Aorta (tissue), 5 donors: ENCODE measurements around the gene IQSEC2. TPM values are rescaled to one million over a fixed set of nuclear protein-coding genes. Genes with fewer than 3 reads are reported as not detected.

Source experiments
- ATAC-seq: fragments of 200-7000 bp; cut with Tn5 transposase; one replicate; pipeline ENCODE4 v1.9.1; 2022; ENCODE audit warnings: moderate library complexity; ENCODE audit not compliant: low FRiP score
- DNase-seq, 2 donors: peaks; one replicate each; pipeline ENCODE4 v3.0.0-alpha.2; 2020
- H3K27ac ChIP-seq, 2 donors: one replicate each; pipeline ENCODE4 v1.5.1; 2013; ENCODE audit warnings: low read length in 2 of 2, mild to moderate bottlenecking in 2 of 2, moderate library complexity in 2 of 2, control low read depth in 1 of 2, inconsistent platforms in 1 of 2, low read depth in 1 of 2
- H3K27me3 ChIP-seq, 2 donors: one replicate each; pipeline ENCODE4 v1.6.1; 2013; ENCODE audit warnings: control low read depth in 1 of 2, low read length in 1 of 2, mild to moderate bottlenecking in 1 of 2, moderate library complexity in 1 of 2; ENCODE audit not compliant: insufficient read depth in 2 of 2, control insufficient read depth in 1 of 2
- H3K36me3 ChIP-seq, 2 donors: one replicate each; pipeline ENCODE4 v1.6.1; 2013; ENCODE audit warnings: control low read depth in 1 of 2, low read length in 1 of 2, mild to moderate bottlenecking in 1 of 2; ENCODE audit not compliant: insufficient read depth in 2 of 2, control insufficient read depth in 1 of 2
- H3K4me1 ChIP-seq, 2 donors: one replicate each; pipeline ENCODE4 v1.6.1; 2013; ENCODE audit warnings: low read length in 2 of 2, control low read depth in 1 of 2, mild to moderate bottlenecking in 1 of 2, moderate library complexity in 1 of 2; ENCODE audit not compliant: insufficient read depth in 2 of 2, control insufficient read depth in 1 of 2
- H3K4me3 ChIP-seq, 2 donors: one replicate each; pipeline ENCODE4 v1.5.1; 2013; ENCODE audit warnings: low read length in 2 of 2, control low read depth in 1 of 2, mild to moderate bottlenecking in 1 of 2
- H3K9me3 ChIP-seq: one replicate; pipeline ENCODE4 v1.6.1; 2013; ENCODE audit warnings: mild to moderate bottlenecking, low read length; ENCODE audit not compliant: control insufficient read depth
- WGBS, 2 donors: extraction: QIAGEN DNeasy Blood & Tissue Kit; methylation state at CpG; one replicate each; pipeline ENCODE4 v1.1.7; 2013; 5-methylcytosine and 5-hydroxymethylcytosine counted together
- intact Hi-C, 2 donors: fragments of 100-400 bp; cut with DNase I; formaldehyde crosslinking; loops; one replicate each; pipeline versions ENCODE4 v1.14.2 to v1.15.0; 2022
- long read RNA-seq, 2 donors: library from polyadenylated mRNA; unstranded; transcript quantifications; one replicate each; pipeline ENCODE4 v2.0.0, GENCODE V29; 2020 to 2021
- polyA plus RNA-seq, 2 donors: library from polyadenylated mRNA; stranded (reverse); fragments of 200-250 nt; gene quantifications; one replicate each; pipeline ENCODE4 v1.2.3, GENCODE V29; 2013
- total RNA-seq, 2 donors: library from RNA; stranded (reverse); fragmentation: NEBNext Ultra II Directional; extraction: Animal tissue kit (Norgen Biotek cat#: 25700); gene quantifications; one replicate each; pipeline ENCODE4 v1.2.1, GENCODE V29; 2021
- donor health status: healthy with polysubstance abuse.
- donor health status: Bipolar disorder and iron deficiency.
- donor health status: DM: no; HTN: no; CAD: no.
- donor health status: DM: no; HTN: no; CAD: no.
- donor health status: DM: yes; HTN: yes; CAD: no.

Gene IQSEC2
- 10 to 100 TPM; 17.1 to 27.4 TPM for total RNA-seq
- 10 to 100 TPM; 15.2 to 15.4 TPM for polyA plus RNA-seq
- long read RNA-seq, donor 1, partial matches to known transcripts: 0 of 7 reads
- long read RNA-seq, donor 1, other reads (novel, unspliced or antisense): 6 of 7 reads
- long read RNA-seq, donor 2, partial matches to known transcripts: 1 of 6 reads
- long read RNA-seq, donor 2, other reads (novel, unspliced or antisense): 3 of 6 reads

- Histone ChIP-seq H3K9me3 (no peaks in the 10 kb centered on the region), H3K4me3 (peak within 1 kb of the TSS; percentile 52 to 57), H3K27me3 (no peaks in the 10 kb centered on the region), H3K36me3 (no peaks in the 10 kb centered on the region), H3K27ac (peak within 1 kb of the TSS; percentile 74 to 98), H3K4me1 (no peaks in the 10 kb centered on the region)
- WGBS, 2 donors: 1 to 5% methylated on average over 9 of the region's 9 CpGs
- DNase-seq (peak; percentile 92 to 95), ATAC-seq (peak; percentile 86)
- intact Hi-C loops: no loop called here
Observed at GRCh38 chrX:53281321-53281822, at the start of gene IQSEC2. Gene IQSEC2 (minus strand): TSS chrX:53281584.

DNA sequence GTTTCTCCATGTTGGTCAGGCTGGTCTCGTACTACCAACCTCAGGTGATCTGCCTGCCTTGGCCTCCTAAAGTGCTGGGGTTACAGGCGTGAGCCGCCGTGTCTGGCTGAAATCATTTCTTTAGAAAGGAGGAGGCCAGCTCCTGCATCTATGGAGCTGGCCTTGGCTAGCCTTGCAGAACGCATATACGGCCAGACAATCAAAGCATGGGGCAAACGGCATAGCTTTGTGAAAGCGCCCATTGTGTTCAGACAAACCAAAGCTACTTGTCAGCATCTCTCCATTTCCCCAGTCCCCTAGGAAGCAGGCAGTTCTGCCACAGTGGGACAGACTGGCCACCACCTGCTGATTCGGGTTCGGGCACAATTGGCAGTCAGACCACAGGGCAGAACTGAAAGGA is 48.9 kb upstream of the IQSEC2 start:
- H3K9me3 ChIP-seq: no peaks in the 10 kb centered on the region
- intact Hi-C loops: loop anchor here in 1 of 2 donors (2.0 kb wide), 1 partner anchor 46 kb away; no protein-coding TSS in a partner anchor
- no peak for DNase-seq
- no peak overlapping the region for H3K27ac ChIP-seq
- ATAC-seq: no peak
- 85 to 87% methylated on average over 10 of the region's 10 CpGs for WGBS, 2 donors
- no peaks in the 10 kb centered on the region for H3K27me3 ChIP-seq
- no peak overlapping the region for H3K4me3 ChIP-seq
- no peaks in the 10 kb centered on the region for H3K4me1 ChIP-seq
- no peaks in the 10 kb centered on the region for H3K36me3 ChIP-seq

DNA sequence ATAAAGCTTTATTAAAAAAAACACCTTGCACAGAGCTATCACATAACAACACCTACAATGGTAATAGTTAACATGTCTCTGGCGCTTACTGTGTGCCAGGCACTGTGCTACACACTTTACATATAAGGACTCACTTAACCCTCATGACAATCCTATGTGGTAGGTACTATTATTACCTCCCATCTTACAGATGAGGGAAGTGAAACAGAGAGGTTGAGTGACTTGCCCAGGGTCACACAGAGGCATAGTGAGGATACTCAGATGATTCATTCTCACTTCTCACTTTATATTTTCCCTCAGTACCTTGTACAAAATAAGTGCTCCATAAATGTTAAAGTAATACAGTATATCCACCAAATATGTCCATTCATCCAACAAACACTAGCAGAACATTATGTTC is 43.4 kb upstream of the IQSEC2 start:
- Histone ChIP-seq H3K27ac (no peak overlapping the region), H3K9me3 (no peaks in the 10 kb centered on the region), H3K36me3 (no peaks in the 10 kb centered on the region), H3K4me3 (no peak overlapping the region), H3K27me3 (no peaks in the 10 kb centered on the region), H3K4me1 (no peaks in the 10 kb centered on the region)
- ATAC-seq (no peak), DNase-seq (no peak)
- intact Hi-C loops: no loop called here
- 81 to 98% methylated on average over 1 of the region's 1 CpG for WGBS, 2 donors

DNA sequence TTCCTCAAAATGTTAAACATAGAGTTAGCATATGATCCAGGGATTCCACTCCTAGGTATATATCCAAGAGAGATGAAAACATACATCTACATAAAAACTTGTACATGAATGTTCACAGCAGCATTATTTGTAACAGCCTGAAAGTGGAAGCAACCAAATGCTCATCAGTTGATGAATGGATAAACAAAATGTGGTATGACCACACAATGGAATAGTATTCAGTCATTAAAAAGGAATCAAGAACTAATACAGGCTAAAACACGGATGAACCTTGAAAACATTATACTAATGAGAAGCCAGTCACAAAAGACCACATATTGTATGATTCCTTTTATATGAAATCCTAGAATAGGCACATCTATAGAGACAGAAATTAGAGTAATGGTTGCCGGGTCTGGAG is 42.7 kb upstream of the IQSEC2 start:
- no peak overlapping the region for H3K4me3 ChIP-seq
- no peaks in the 10 kb centered on the region for H3K9me3 ChIP-seq
- no peak for DNase-seq
- no peak for ATAC-seq
- no peaks in the 10 kb centered on the region for H3K27me3 ChIP-seq
- WGBS, 2 donors: 90 to 93% methylated on average over 2 of the region's 2 CpGs
- H3K27ac ChIP-seq: no peak overlapping the region
- intact Hi-C loops: no loop called here
- no peaks in the 10 kb centered on the region for H3K36me3 ChIP-seq
- H3K4me1 ChIP-seq: no peaks in the 10 kb centered on the region

GRCh38 chrX:53323196-53323595 is 41.8 kb upstream of the IQSEC2 start:
- DNase-seq: no peak
- Histone ChIP-seq H3K4me3 (no peak overlapping the region), H3K27me3 (no peaks in the 10 kb centered on the region), H3K27ac (no peak overlapping the region), H3K9me3 (no peaks in the 10 kb centered on the region), H3K4me1 (no peaks in the 10 kb centered on the region), H3K36me3 (no peaks in the 10 kb centered on the region)
- intact Hi-C loops: no loop called here
- ATAC-seq: no peak
- 19 to 24% methylated on average over 5 of the region's 5 CpGs for WGBS, 2 donors

DNA sequence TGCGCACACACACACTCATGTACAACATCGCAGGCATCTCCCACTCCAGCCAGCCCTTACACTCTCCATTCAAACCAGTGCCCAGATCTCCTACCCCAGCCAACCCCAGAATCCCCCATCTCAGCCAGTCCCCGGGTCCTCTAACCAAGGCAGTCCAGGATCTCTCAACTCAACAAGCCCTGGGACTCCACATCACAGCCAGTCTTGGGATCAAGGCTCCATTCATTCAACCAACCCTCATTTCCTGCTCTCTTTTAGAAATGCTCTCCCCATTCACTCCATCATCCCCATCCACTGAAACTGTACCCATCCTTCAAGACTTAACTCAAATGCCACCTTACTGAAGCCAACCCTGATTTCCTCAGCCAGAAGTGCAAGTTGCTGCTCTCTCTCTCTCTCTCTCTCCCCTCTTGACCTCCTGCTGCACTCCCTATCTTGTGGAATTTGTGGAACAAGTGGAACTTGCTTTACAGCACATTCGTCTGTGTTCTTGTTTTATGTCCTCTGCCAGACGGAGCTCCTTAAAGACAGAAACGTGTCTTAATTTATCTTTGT is 40.6 kb upstream of the IQSEC2 start:
- Histone ChIP-seq H3K36me3 (no peaks in the 10 kb centered on the region), H3K4me3 (no peak overlapping the region), H3K27ac (no peak overlapping the region), H3K27me3 (no peaks in the 10 kb centered on the region), H3K9me3 (no peaks in the 10 kb centered on the region), H3K4me1 (no peaks in the 10 kb centered on the region)
- 17 to 19% methylated on average over 6 of the region's 6 CpGs for WGBS, 2 donors
- ATAC-seq (no peak), DNase-seq (no peak)
- intact Hi-C loops: no loop called here

GRCh38 chrX:53321230-53321942 is 40.0 kb upstream of the IQSEC2 start:
- ATAC-seq: peak; percentile 41
- H3K4me1 ChIP-seq: no peaks in the 10 kb centered on the region

DNA sequence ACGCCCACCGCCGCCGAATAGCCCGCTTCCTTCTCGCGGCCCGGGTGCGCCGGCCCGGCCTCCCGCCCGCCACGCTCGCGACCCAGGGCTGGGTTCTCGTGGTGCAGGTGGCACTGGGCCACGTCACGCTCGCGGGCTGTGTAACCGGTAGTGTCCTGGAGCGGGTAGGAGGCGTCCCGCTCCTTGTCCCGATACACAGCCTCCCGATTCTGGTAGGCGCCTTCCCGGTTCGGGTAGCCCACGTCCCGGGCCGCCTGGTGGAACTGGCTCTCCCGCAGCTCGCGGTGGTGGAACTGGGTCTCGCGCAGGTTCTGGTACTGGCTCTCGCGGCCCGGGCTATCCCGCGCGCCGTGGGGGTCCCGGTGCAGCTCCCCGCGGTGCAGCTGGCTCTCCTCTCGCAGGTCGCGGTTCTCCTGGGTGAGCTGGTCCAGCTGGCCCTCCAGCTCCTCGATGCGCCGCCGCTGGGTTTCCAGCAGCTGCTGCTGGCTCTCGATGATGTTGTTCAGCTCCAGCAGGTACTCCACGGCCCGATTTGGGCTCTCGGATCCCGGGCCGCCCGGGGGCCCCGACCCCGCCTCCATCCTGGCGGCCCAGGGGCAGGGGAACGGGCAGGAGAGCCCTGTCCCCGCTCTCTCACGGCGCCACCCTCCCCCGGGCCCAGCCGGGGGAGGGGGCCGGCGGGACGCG is 39.3 kb upstream of the IQSEC2 start:
- Histone ChIP-seq H3K27me3 (no peaks in the 10 kb centered on the region), H3K9me3 (no peaks in the 10 kb centered on the region), H3K4me1 (no peaks in the 10 kb centered on the region), H3K4me3 (peak overlapping the region; percentile 71 to 84), H3K36me3 (no peaks in the 10 kb centered on the region), H3K27ac (no peak overlapping the region)
- intact Hi-C loops: no loop called here
- WGBS, 2 donors: 0 to 3% methylated on average over 63 to 75 of the region's 75 CpGs
- peak; percentile 42 for ATAC-seq
- peak in 1 of 2 donors; percentile 79 for DNase-seq

More at GRCh38 chrX:53321230-53321942, 40.0 kb upstream of the IQSEC2 start:
- Histone ChIP-seq H3K27ac (no peak overlapping the region), H3K9me3 (no peaks in the 10 kb centered on the region), H3K4me3 (peak overlapping the region; percentile 71 to 84), H3K36me3 (no peaks in the 10 kb centered on the region), H3K27me3 (no peaks in the 10 kb centered on the region)
- no peak for DNase-seq
- 1 to 4% methylated on average over 33 to 56 of the region's 56 CpGs for WGBS, 2 donors
- intact Hi-C loops: no loop called here
